Right cardiac atrium (tissue), 5 donors: ENCODE measurements around the gene B3GAT2. TPM values are rescaled to one million over a fixed set of nuclear protein-coding genes. Genes with fewer than 3 reads are reported as not detected.

Experiments used
- ATAC-seq, 2 donors: fragments of 200-7000 bp; cut with Tn5 transposase; one replicate each; pipeline versions ENCODE4 v1.8.0 to v1.9.1; 2020; ENCODE audit warnings: moderate library complexity in 2 of 2, mild to moderate bottlenecking in 1 of 2
- DNase-seq, 3 donors: peaks; one replicate each; pipeline ENCODE4 v3.0.0-alpha.2; 2020
- H3K27ac ChIP-seq: one replicate; pipeline ENCODE4 v1.5.1; 2013; ENCODE audit warnings: mild to moderate bottlenecking, low read length, control low read depth, moderate library complexity
- H3K27me3 ChIP-seq: one replicate; pipeline ENCODE4 v1.6.1; 2013; ENCODE audit not compliant: control insufficient read depth, insufficient read depth
- H3K4me1 ChIP-seq: one replicate; pipeline ENCODE4 v1.6.1; 2013; ENCODE audit warnings: low read length; ENCODE audit not compliant: control insufficient read depth, insufficient read depth
- H3K4me3 ChIP-seq: one replicate; pipeline ENCODE4 v1.5.1; 2013; ENCODE audit warnings: low read length, control low read depth
- H3K9me3 ChIP-seq: one replicate; pipeline ENCODE4 v1.6.1; 2013; ENCODE audit warnings: low read length; ENCODE audit not compliant: control insufficient read depth
- WGBS: extraction: QIAGEN DNeasy Blood & Tissue Kit; methylation state at CpG from one replicate; pipeline ENCODE4 v1.1.7; 2013; 5-methylcytosine and 5-hydroxymethylcytosine counted together
- intact Hi-C, 4 donors: fragments of 100-400 bp; cut with DNase I; formaldehyde crosslinking; loops; one replicate each; pipeline versions ENCODE4 v1.11.0 to v1.14.0; 2022 to 2023
- polyA plus RNA-seq: library from polyadenylated mRNA; stranded (reverse); fragments of 200-250 nt; gene quantifications from one replicate; pipeline ENCODE4 v1.2.3, GENCODE V29; 2013
- total RNA-seq, 4 donors: library from RNA; stranded (reverse); fragmentation: NEBNext Ultra II Directional; extraction: Animal tissue kit (Norgen Biotek cat#: 25700); gene quantifications; one replicate each; pipeline ENCODE4 v1.2.1, GENCODE V29; 2021
- donor health status: healthy with polysubstance abuse.
- donor health status: DM: no; HTN: yes; CAD: no.
- donor health status: DM: no; HTN: no; CAD: no.
- donor health status: DM: no; HTN: yes; CAD: no; lungs with severe emphysema.
- donor health status: DM: yes; HTN: yes; CAD: no.

Gene B3GAT2
- total and polyA plus RNA-seq, 5 donors = 0.03 to 0.07 (median 0.03) TPM; not detected in 2

DNA sequence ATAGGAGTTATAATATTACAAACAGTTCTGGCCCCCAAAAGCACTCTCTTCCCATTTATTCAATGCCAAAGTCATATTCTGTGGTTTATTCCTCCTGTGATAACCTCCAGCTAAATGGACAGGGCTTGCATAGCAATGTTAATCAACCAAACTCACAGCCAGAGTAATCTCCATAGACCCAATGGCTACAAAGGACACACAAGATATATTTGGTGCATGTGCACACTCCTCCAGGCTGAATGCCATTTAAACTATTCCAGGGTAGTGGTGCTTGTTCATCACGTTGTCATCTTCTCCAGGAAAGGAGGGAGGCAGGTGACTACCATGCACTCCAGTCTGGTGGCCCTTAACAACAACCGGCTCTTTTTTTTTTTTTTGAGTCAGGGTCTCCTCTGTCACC is 56.8 kb downstream of the B3GAT2 start:
- H3K4me3 ChIP-seq = no peak overlapping the region
- peak; percentile 32 to 43 for ATAC-seq

DNA sequence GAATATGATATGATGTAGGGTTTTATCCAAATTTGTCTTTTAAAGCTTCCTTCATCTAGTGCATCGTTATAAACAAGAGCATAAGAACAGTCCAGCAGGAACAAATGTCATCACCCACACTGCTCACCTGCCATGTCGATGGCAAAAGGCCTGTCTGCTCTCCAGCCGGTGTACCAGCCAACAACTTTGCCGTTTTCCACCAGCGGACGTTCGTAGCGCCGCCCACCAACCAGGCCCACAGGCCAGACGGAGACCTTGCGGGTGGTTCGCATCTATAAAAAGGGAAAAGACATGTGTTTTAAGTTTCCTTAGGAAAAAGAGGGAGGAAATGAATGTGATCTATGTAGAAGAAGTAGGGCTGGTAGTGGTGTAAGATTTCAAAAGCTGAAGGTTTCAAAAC is 62.9 kb downstream of the B3GAT2 start:
- Histone ChIP-seq H3K27ac (no peak overlapping the region), H3K4me3 (no peak overlapping the region), H3K4me1 (no peaks in the 10 kb centered on the region), H3K27me3 (no peaks in the 10 kb centered on the region), H3K9me3 (no peaks in the 10 kb centered on the region)
- 94% methylated on average over 12 of the region's 12 CpGs for WGBS
- ATAC-seq (no peak), DNase-seq (no peak)
- intact Hi-C loops = no loop called here

More for the DNA sequence above, 56.8 kb downstream of the B3GAT2 start:
- intact Hi-C loops = no loop called here
- no peaks in the 10 kb centered on the region for H3K9me3 ChIP-seq
- H3K27me3 ChIP-seq = no peaks in the 10 kb centered on the region
- no peak overlapping the region for H3K27ac ChIP-seq
- 52% methylated on average over 2 of the region's 2 CpGs for WGBS
- no peaks in the 10 kb centered on the region for H3K4me1 ChIP-seq
- DNase-seq = no peak

DNA sequence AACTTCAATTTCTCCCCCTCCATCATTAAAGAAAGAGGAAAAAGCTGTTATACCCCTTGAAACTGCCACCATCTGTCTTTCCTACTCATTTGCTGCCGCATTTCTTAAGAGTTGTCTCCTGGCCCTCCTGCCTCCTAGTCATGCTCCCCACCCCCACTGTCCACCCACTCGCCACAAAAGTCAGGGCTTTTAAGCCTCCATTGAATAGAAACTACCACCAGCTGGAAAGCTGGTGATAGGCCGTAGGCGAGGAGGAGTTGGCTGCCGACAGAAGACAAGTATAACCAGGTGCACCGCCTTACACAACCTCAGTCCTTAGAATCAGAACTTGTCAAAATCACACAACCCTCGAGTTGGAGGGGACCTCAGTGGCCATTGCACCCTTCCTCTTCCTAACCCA is 67.6 kb downstream of the B3GAT2 start:
- no peak overlapping the region for H3K27ac ChIP-seq
- no peak for ATAC-seq
- no peak overlapping the region for H3K4me3 ChIP-seq
- no peak for DNase-seq
- intact Hi-C loops = no loop called here
- H3K9me3 ChIP-seq = no peaks in the 10 kb centered on the region
- H3K27me3 ChIP-seq = no peaks in the 10 kb centered on the region
- no peaks in the 10 kb centered on the region for H3K4me1 ChIP-seq
- WGBS = 90% methylated on average over 7 of the region's 7 CpGs

DNA sequence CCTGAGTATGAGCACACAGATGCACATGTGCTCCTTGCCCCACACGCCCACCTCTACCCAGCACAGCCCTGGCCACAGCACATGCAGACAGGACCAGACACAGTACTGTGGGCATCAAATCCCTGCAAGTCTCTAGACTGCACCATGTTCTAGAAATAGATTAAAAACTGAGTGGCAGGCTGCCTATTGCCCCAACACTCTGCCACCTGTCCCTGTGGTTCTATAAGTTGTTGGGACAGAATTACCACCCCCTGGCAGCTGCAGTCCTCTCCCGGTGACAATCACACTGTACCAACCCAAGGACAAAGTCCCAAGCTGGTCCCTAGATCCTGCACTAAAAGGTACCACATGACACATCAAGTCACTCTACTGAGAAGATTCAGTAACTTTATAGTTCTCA is 70.2 kb downstream of the B3GAT2 start:
- intact Hi-C loops = no loop called here
- DNase-seq (no peak), ATAC-seq (no peak)
- Histone ChIP-seq H3K4me1 (no peaks in the 10 kb centered on the region), H3K27ac (no peak overlapping the region), H3K27me3 (no peaks in the 10 kb centered on the region), H3K4me3 (no peak overlapping the region), H3K9me3 (no peaks in the 10 kb centered on the region)
- WGBS = 90% methylated on average over 2 of the region's 2 CpGs

DNA sequence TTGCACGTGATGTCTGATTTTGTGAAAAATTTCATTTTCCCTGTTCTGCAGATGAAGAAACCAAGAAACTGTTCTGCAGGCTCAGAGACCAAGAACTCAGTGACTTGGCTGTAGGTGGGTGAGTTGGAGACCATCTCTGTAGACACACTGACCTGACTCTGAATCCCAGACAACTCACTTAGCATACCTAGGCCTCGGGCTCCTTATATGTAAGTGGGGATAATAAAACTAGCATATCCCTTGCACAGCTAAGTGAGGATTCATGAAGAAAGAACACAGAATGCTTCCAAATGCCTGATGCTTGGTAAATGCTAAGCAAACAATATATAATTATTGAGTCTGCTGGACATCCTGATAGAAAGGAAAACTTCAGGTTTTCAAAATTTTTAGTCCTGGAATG is 70.8 kb downstream of the B3GAT2 start:
- DNase-seq (no peak), ATAC-seq (no peak)
- intact Hi-C loops = no loop called here
- Histone ChIP-seq H3K27me3 (no peaks in the 10 kb centered on the region), H3K9me3 (no peaks in the 10 kb centered on the region), H3K4me3 (no peak overlapping the region), H3K27ac (no peak overlapping the region), H3K4me1 (no peaks in the 10 kb centered on the region)
- WGBS = 88% methylated on average over 2 of the region's 2 CpGs

DNA sequence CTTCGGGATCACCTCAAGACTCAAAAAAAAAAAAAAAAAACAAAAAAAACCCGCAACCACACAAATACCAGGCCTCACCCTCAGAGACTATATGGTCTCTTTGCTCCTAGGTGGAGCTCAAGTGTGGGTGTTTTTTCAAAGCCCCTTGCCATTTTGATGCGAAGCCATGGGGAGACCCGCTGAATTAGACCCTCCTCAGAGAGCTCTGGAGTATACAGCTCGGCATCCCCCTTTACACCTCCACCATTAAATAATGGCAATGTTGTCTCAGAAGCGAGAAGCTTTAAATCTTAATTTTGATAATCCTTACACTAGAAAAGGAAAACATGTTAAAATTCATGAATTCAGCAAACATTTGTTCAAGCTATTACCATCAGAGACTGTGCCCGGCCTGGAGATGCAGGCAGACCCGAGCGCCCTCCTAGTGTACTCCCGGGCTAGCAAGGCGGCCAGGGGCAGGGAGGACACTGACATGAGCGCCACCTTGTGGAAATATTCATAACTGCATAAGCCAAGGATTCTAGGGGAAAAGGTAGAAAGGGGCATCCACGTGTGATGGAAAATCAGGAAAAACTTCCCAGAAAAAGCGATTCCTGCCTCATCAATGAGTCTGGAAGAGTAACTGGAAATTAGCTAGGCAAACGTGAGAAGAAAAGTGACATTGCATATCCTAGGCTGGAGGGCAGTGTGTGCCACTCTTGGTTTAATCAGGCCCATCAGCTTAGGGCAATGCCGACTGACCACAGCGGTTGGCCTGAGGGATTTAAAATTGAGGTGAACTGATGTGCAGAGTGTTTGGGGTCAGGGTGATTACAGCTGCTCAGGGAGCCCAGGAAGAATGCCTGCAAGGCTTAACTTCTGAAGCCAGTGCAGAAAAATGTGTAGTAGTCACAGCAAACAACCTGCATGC is 72.5 kb downstream of the B3GAT2 start:
- no peaks in the 10 kb centered on the region for H3K27me3 ChIP-seq
- no peak overlapping the region for H3K4me3 ChIP-seq
- peak; percentile 83 to 87 for ATAC-seq
- 42% methylated on average over 17 of the region's 17 CpGs for WGBS
- H3K9me3 ChIP-seq = no peaks in the 10 kb centered on the region
- no peak overlapping the region for H3K27ac ChIP-seq
- intact Hi-C loops = loop anchor here in 3 of 4 donors (2.0 to 5.0 kb wide), 2 partner anchors 177 to 178 kb away; no protein-coding TSS in a partner anchor
- H3K4me1 ChIP-seq = no peaks in the 10 kb centered on the region
- peak; percentile 47 to 81 (median 64) for DNase-seq

DNA sequence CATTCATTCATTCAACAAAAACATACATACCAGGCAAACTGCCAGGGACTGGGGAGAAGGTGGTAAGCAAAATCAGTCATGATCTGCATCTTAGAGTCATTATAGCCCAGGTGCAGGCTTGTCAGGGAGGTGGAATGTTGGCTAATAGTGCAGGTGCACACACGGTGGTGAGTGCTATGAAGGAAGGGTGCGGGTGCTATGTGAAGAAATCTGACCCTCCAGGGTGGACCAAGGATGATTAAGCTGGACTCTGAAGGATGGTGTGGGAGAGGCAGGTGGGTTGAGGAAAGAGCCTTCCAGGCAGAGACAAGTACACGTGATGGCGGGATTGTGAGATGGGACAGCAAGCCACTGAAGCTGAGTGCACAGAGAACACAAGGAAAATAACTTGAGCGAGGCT is 77.4 kb downstream of the B3GAT2 start:
- Histone ChIP-seq H3K4me3 (no peak overlapping the region), H3K4me1 (no peaks in the 10 kb centered on the region), H3K27ac (no peak overlapping the region), H3K27me3 (no peaks in the 10 kb centered on the region), H3K9me3 (no peaks in the 10 kb centered on the region)
- WGBS = 85% methylated on average over 5 of the region's 5 CpGs
- ATAC-seq = no peak
- intact Hi-C loops = no loop called here
- peak in 1 of 3 donors; percentile 16 for DNase-seq

DNA sequence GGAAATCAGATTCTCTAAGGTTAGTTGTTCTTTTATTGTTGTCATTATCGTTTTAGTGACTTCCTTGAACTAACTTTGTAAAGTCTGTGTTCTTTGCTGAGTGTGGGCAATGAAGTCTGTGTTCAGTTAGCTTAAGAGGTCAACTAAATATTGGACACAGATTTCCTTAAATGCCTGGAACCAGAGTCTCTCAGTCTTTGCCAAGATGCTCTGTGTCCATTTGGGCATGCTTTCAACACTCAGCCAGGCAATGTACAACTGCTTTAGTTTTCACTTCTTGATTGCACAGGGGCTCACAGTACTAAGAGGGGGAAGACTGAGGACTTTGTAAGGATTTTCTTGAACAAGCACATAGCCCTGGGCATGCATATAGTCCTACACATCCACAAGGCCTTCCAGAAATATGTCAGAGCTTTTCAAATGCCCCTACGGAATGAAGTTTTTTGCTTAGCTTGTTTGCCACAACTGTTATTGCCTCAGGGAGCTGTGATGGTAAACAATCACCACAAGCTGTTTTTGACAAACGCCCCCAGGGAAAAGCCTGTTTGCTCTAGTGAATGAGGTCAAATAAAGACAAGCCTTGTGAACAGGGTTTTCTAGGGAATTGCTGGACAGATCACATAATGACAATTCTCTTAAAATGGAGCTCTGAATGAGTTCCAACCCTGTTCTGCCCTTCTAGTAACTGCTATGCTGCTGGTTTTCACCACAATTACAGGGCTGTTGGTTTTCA is 82.5 kb downstream of the B3GAT2 start:
- ATAC-seq (no peak), DNase-seq (no peak)
- intact Hi-C loops = no loop called here
- no peak overlapping the region for H3K27ac ChIP-seq
- no peaks in the 10 kb centered on the region for H3K9me3 ChIP-seq
- H3K4me3 ChIP-seq = no peak overlapping the region
- no peaks in the 10 kb centered on the region for H3K27me3 ChIP-seq
- WGBS = 60% methylated on average over 3 of the region's 3 CpGs
- no peaks in the 10 kb centered on the region for H3K4me1 ChIP-seq

DNA sequence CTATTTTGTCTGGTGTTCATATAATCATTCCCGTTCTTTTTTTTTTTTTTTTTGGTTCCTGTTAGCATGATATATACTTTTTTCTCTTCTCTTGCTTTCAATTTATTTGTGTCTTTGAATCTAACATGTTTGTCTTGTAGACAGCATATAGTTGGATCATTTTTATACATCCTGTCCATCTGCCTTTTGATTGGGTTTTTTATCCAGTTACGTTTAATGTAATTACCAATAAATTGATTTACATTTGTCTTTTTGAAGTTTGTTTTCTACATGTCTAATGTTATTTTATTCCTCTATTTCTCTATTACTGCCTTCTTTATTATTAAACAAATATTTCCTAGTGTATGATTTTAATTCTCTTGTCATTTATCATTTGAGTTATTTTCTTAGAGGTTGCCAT is 84.4 kb downstream of the B3GAT2 start:
- DNase-seq (no peak), ATAC-seq (no peak)
- Histone ChIP-seq H3K27ac (no peak overlapping the region), H3K4me3 (no peak overlapping the region), H3K27me3 (no peaks in the 10 kb centered on the region), H3K4me1 (no peaks in the 10 kb centered on the region), H3K9me3 (no peaks in the 10 kb centered on the region)
- intact Hi-C loops = no loop called here
- WGBS = 94% methylated on average over 2 of the region's 2 CpGs

DNA sequence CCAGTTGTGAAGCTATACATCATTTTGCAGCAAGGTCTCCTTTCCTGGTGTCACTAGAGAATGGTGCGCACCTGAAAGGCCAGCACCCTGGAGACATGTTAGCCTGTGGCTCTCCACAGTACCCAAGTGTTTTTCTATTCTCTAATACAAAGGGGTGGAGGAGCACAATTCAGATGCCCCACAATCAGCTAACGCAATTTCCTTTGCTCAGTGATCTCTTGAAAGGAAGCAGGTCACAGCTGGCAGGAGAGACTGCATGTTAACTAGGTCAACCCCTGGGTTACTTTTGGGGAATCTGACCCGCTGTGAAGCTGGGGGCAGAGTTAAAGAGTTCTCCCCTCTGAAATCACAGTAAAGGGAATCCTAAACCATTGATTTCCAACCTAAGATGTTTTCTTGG is 92.5 kb downstream of the B3GAT2 start:
- DNase-seq = no peak
- H3K4me1 ChIP-seq = no peaks in the 10 kb centered on the region
- ATAC-seq = no peak
- WGBS = 75% methylated on average over 3 of the region's 3 CpGs
- H3K9me3 ChIP-seq = no peaks in the 10 kb centered on the region
- no peak overlapping the region for H3K27ac ChIP-seq
- intact Hi-C loops = no loop called here
- no peaks in the 10 kb centered on the region for H3K27me3 ChIP-seq
- H3K4me3 ChIP-seq = no peak overlapping the region

DNA sequence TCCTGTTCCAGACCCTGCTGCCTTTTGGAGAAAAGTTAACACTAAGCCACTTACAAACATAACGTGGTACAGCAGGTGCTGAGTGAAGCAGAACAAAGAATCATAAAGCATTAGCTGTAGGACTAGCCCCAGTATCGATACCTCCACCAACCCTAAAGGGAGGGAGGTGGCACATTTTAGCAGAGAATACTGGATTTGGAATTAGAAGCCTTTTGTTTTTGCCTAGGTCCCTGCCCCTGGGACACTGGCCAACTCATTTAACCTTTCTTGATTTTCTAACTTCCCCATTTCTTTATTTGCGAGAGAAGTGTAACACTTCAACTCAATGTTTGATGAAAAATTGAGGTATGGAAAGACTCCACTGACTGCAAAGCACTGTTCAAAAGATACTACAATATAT is 93.5 kb downstream of the B3GAT2 start:
- H3K9me3 ChIP-seq = no peaks in the 10 kb centered on the region
- H3K27ac ChIP-seq = no peak overlapping the region
- no peak overlapping the region for H3K4me3 ChIP-seq
- H3K4me1 ChIP-seq = peaks cover 2% of the 10 kb centered on the region
- H3K27me3 ChIP-seq = no peaks in the 10 kb centered on the region
- DNase-seq (no peak), ATAC-seq (no peak)
- intact Hi-C loops = no loop called here
- 69% methylated on average over 3 of the region's 3 CpGs for WGBS
